Transverse colon (tissue), 4 donors: Measurements from ENCODE around the gene PIK3AP1. TPM values are rescaled to one million over a fixed set of nuclear protein-coding genes. Genes with fewer than 3 reads are reported as not detected.

Source experiments
- DNase-seq: peaks from one replicate; pipeline ENCODE4 v3.0.0-alpha.2; 2019
- H3K27ac ChIP-seq, 4 donors: fragments of 200-600 bp; sonication (generic); 2 replicates each; pipeline ENCODE4 v1.5.1; 2016 to 2018; ENCODE audit warnings: inconsistent platforms in 4 of 4
- H3K27me3 ChIP-seq: fragments of 200-600 bp; sonication (generic); 2 replicates; pipeline ENCODE4 v1.5.1; 2017; ENCODE audit warnings: inconsistent platforms
- H3K36me3 ChIP-seq, 4 donors: fragments of 200-600 bp; sonication (generic); 2 replicates each; pipeline ENCODE4 v1.5.1; 2017 to 2019; ENCODE audit warnings: inconsistent platforms in 4 of 4
- H3K4me1 ChIP-seq, 4 donors: fragments of 200-600 bp; sonication (generic); 2 replicates each; pipeline ENCODE4 v1.5.1; 2017 to 2020; ENCODE audit warnings: inconsistent platforms in 4 of 4
- H3K4me3 ChIP-seq, 4 donors: fragments of 200-600 bp; sonication (generic); 1 replicate in 1 of 4; 2 replicates in 3 of 4; pipeline versions ENCODE4 v1.5.1 to v1.6.1; 2017 to 2019; ENCODE audit warnings: inconsistent platforms in 4 of 4
- H3K9me3 ChIP-seq, 2 donors: fragments of 200-600 bp; sonication (generic); 2 replicates each; pipeline ENCODE4 v1.5.1; 2017 to 2019; ENCODE audit warnings: inconsistent platforms in 2 of 2
- CTCF ChIP-seq, 5 experiments: fragments of 200-600 bp in 3 of 5; fragments of 450-650 bp in 2 of 5; sonication (generic) in 3 of 5; IDR thresholded peaks; 1 replicate in 2 of 5; 2 replicates in 3 of 5; pipeline ENCODE4 v1.5.1; 2016 to 2017; ENCODE audit warnings: antibody characterized with exemption in 5 of 5, inconsistent platforms in 3 of 5, mild to moderate bottlenecking in 2 of 5, moderate library complexity in 1 of 5
- EP300 ChIP-seq: sonication (generic); formaldehyde crosslinking; IDR thresholded peaks from one replicate; pipeline ENCODE4 v1.6.1; 2017; ENCODE audit warnings: antibody characterized with exemption, low read depth
- POLR2A ChIP-seq: fragments of 450-650 bp; IDR thresholded peaks from one replicate; pipeline ENCODE4 v1.6.1; 2016; ENCODE audit warnings: antibody characterized with exemption, mild to moderate bottlenecking, moderate library complexity
- POLR2AphosphoS5 ChIP-seq, 3 donors: sonication (generic); formaldehyde crosslinking; IDR thresholded peaks; one replicate each; pipeline ENCODE4 v1.6.1; 2016; ENCODE audit warnings: antibody characterized with exemption in 3 of 3
- WGBS, 2 donors: methylation state at CpG; one replicate each; pipeline ENCODE4 v1.1.5; 2018; ENCODE audit warnings: low coverage in 1 of 2; 5-methylcytosine and 5-hydroxymethylcytosine counted together
- in situ Hi-C, 4 donors: fragments of 200-750 bp; cut with MboI; loops; one replicate each; pipeline versions ENCODE4 v1.15.0 to v1.15.1; 2017; ENCODE audit warnings: low sequenced_read_pairs in 3 of 4, low pct_ligation_motif_present in 1 of 4, low pct_unique_long_range_greater_than_20kb in 1 of 4
- intact Hi-C: fragments of 100-400 bp; cut with DNase I; formaldehyde crosslinking; loops from one replicate; pipeline ENCODE4 v1.15.1; 2023; ENCODE audit warnings: low total_unique reads
- total RNA-seq, 4 donors: library from RNA; depleted of rRNA; stranded (reverse); fragments of >200 nt; gene quantifications; one replicate each; pipeline ENCODE4 v1.1.0, GENCODE V29; 2016

PIK3AP1 gene
- total RNA-seq, 4 donors from 2014 or later: 6.4 to 42.6 (median 16.3) TPM

GRCh38 chr10:96711048-96711728, 9.1 kb downstream of the PIK3AP1 start:
- H3K9me3 ChIP-seq: no peaks in the 10 kb centered on the region
- no peak for DNase-seq
- intact Hi-C loops: no loop called here

GRCh38 chr10:96709525-96709924, 10.8 kb downstream of the PIK3AP1 start:
- no peak for DNase-seq
- in situ Hi-C loops: no loop called here
- H3K4me3 ChIP-seq: no peak overlapping the region
- peaks cover 0 to 9% (median 0%) of the 10 kb centered on the region in 4 donors for H3K4me1 ChIP-seq
- TF ChIP-seq CTCF (IDR thresholded peaks at IDR 0.05) (no peak), POLR2A (no peak), POLR2AphosphoS5 (IDR thresholded peaks at IDR 0.05) (no peak), EP300 (no peak)
- intact Hi-C loops: no loop called here
- no peaks in the 10 kb centered on the region for H3K36me3 ChIP-seq
- WGBS, 2 donors: 93% methylated on average over 19 of the region's 19 CpGs; no CpG with 5 or more reads in 1 of the 2 donors
- H3K27ac ChIP-seq: peak overlapping the region in 1 of 4 donors; percentile 55
- no peaks in the 10 kb centered on the region for H3K9me3 ChIP-seq
- no peaks in the 10 kb centered on the region for H3K27me3 ChIP-seq

More at GRCh38 chr10:96711048-96711728, 9.1 kb downstream of the PIK3AP1 start:
- in situ Hi-C loops: no loop called here
- 73 to 78% methylated on average over 2 to 3 of the region's 3 CpGs for WGBS, 2 donors
- H3K27me3 ChIP-seq: no peaks in the 10 kb centered on the region
- H3K4me1 ChIP-seq: peaks cover 0 to 10% (median 0%) of the 10 kb centered on the region in 4 donors
- H3K4me3 ChIP-seq: no peak overlapping the region
- H3K27ac ChIP-seq: no peak overlapping the region
- no peaks in the 10 kb centered on the region for H3K36me3 ChIP-seq
- TF ChIP-seq POLR2A (no peak), CTCF (IDR thresholded peaks at IDR 0.05) (no peak), EP300 (no peak), POLR2AphosphoS5 (IDR thresholded peaks at IDR 0.05) (no peak)

GRCh38 chr10:96708996-96709395, 11.3 kb downstream of the PIK3AP1 start:
- intact Hi-C loops: no loop called here
- TF ChIP-seq EP300: no peak
- no peak for TF ChIP-seq POLR2AphosphoS5 (IDR thresholded peaks at IDR 0.05)
- no peak for TF ChIP-seq POLR2A
- no peak for TF ChIP-seq CTCF (IDR thresholded peaks at IDR 0.05)
- Histone ChIP-seq H3K4me1 (peaks cover 0 to 4% (median 0%) of the 10 kb centered on the region in 4 donors), H3K36me3 (no peaks in the 10 kb centered on the region), H3K27ac (peak overlapping the region in 3 of 4 donors; percentile 17 to 55 (median 42)), H3K9me3 (no peaks in the 10 kb centered on the region), H3K4me3 (no peak overlapping the region), H3K27me3 (no peaks in the 10 kb centered on the region)
- WGBS, 2 donors: 89 to 91% methylated on average over 6 to 7 of the region's 7 CpGs
- in situ Hi-C loops: no loop called here
- no peak for DNase-seq

- H3K4me3 ChIP-seq: no peak overlapping the region
- no peaks in the 10 kb centered on the region for H3K36me3 ChIP-seq
- peaks cover 0 to under 1% (median 0%) of the 10 kb centered on the region in 4 donors for H3K4me1 ChIP-seq
- TF ChIP-seq POLR2A (no peak), CTCF (IDR thresholded peaks at IDR 0.05) (no peak), POLR2AphosphoS5 (IDR thresholded peaks at IDR 0.05) (no peak)
- in situ Hi-C loops: no loop called here
- no peak for DNase-seq
- H3K27me3 ChIP-seq: no peaks in the 10 kb centered on the region
- intact Hi-C loops: no loop called here
- H3K9me3 ChIP-seq: no peaks in the 10 kb centered on the region
- WGBS, 2 donors: 70 to 83% methylated on average over 2 to 7 of the region's 7 CpGs
- H3K27ac ChIP-seq: peak overlapping the region in 3 of 4 donors; percentile 17 to 55 (median 42)
Observed at GRCh38 chr10:96708456-96708855, 11.9 kb downstream of the PIK3AP1 start.
